HuH-7 (cell line): ENCODE results near the gene ABCG5.

Source experiments
- DNase-seq: peaks from one replicate; pipeline ENCODE4 v3.0.0; 2011; ENCODE audit warnings: low spot score

ABCG5 gene

GRCh38 chr2:43838560-43839267, at the start of gene ABCG5, which contains the start of gene ABCG8:
Gene ABCG5 (minus strand): TSS chr2:43838839. CDS start chr2:43838679, 160 bp downstream.
Gene ABCG8 (plus strand): TSS chr2:43838971. CDS start chr2:43839054, 83 bp downstream.
- DNase-seq: no peak

- DNase-seq: no peak
Observed at GRCh38 chr2:43887176-43887575, 48.5 kb upstream of the ABCG5 start.

GRCh38 chr2:43885132-43885632, 46.5 kb upstream of the ABCG5 start:
- DNase-seq: no peak

GRCh38 chr2:43884689-43885088, 46.0 kb upstream of the ABCG5 start:
- no peak for DNase-seq

GRCh38 chr2:43882312-43882711, 43.7 kb upstream of the ABCG5 start:
- DNase-seq: no peak

GRCh38 chr2:43880952-43881351, 42.3 kb upstream of the ABCG5 start:
- no peak for DNase-seq

GRCh38 chr2:43880471-43880870, 41.8 kb upstream of the ABCG5 start:
- DNase-seq: no peak

- no peak for DNase-seq
Observed at GRCh38 chr2:43879261-43879660, 40.6 kb upstream of the ABCG5 start.

- peak; percentile 61 for DNase-seq
Observed at GRCh38 chr2:43877782-43878464, 39.3 kb upstream of the ABCG5 start.

GRCh38 chr2:43874776-43875451, 36.3 kb upstream of the ABCG5 start:
- no peak for DNase-seq

- no peak for DNase-seq
Observed at GRCh38 chr2:43872151-43872550, 33.5 kb upstream of the ABCG5 start.

- no peak for DNase-seq
Observed at GRCh38 chr2:43855292-43855691, 16.7 kb upstream of the ABCG5 start.

GRCh38 chr2:43854671-43855070, 16.0 kb upstream of the ABCG5 start:
- no peak for DNase-seq

GRCh38 chr2:43853141-43854081, 14.8 kb upstream of the ABCG5 start:
- DNase-seq: no peak

GRCh38 chr2:43852196-43852730, 13.6 kb upstream of the ABCG5 start:
- DNase-seq: no peak

- no peak for DNase-seq
Observed at GRCh38 chr2:43851011-43851980, 12.7 kb upstream of the ABCG5 start.

GRCh38 chr2:43848214-43848613, 9.6 kb upstream of the ABCG5 start:
- no peak for DNase-seq

- no peak for DNase-seq
Observed at GRCh38 chr2:43846140-43846793, 7.6 kb upstream of the ABCG5 start.

GRCh38 chr2:43845181-43845580, 6.5 kb upstream of the ABCG5 start:
- DNase-seq: no peak

- DNase-seq: no peak
Observed at GRCh38 chr2:43842866-43843226, 4.2 kb upstream of the ABCG5 start.
